HEK293T (cell line): ENCODE results near the gene DVL1.

Experiments used
- CTCF ChIA-PET: fragments of 350-600 bp; formaldehyde crosslinking; extraction: SDS; loops from one replicate; lab custom pipeline; 2021; ENCODE audit warnings: antibody characterized with exemption, inconsistent platforms; lab: Yijun Ruan, JAX
- POLR2A ChIA-PET: fragments of 350-600 bp; formaldehyde crosslinking; extraction: SDS; loops from one replicate; lab custom pipeline; 2020; ENCODE audit warnings: antibody characterized with exemption, inconsistent platforms; lab: Yijun Ruan, JAX
- DNase-seq: peaks from one replicate; pipeline ENCODE4 v3.0.0; 2012; ENCODE audit warnings: mixed read lengths; ENCODE audit errors: extremely low spot score
- ARNT ChIP-seq: fragments of 450-650 bp; IDR thresholded peaks from 2 replicates; pipeline ENCODE4 v1.6.1; 2017; ENCODE audit warnings: mild to moderate bottlenecking
- BHLHE40 ChIP-seq: fragments of 450-650 bp; IDR thresholded peaks from 2 replicates; pipeline ENCODE4 v1.6.1; 2016; ENCODE audit warnings: mild to moderate bottlenecking, moderate library complexity, borderline replicate concordance
- CTBP1 ChIP-seq: fragments of 450-650 bp; IDR thresholded peaks from 2 replicates; pipeline ENCODE4 v1.6.1; 2016; ENCODE audit warnings: borderline replicate concordance
- ELF4 ChIP-seq: fragments of 450-650 bp; IDR thresholded peaks from 2 replicates; pipeline ENCODE4 v1.6.1; 2017; ENCODE audit warnings: antibody characterized with exemption
- FOXA1 ChIP-seq: fragments of 450-650 bp; IDR thresholded peaks from 2 replicates; pipeline ENCODE4 v1.6.1; 2016; ENCODE audit warnings: mild to moderate bottlenecking
- FOXK2 ChIP-seq: fragments of 450-650 bp; IDR thresholded peaks from 2 replicates; pipeline ENCODE4 v1.6.1; 2016; ENCODE audit warnings: mild to moderate bottlenecking
- FOXM1 ChIP-seq: fragments of 450-650 bp; IDR thresholded peaks from 2 replicates; pipeline ENCODE4 v1.6.1; 2017; ENCODE audit warnings: mild to moderate bottlenecking, borderline replicate concordance
- HDGF ChIP-seq: fragments of 450-650 bp; IDR thresholded peaks from 2 replicates; pipeline ENCODE4 v1.6.1; 2017; ENCODE audit warnings: antibody characterized with exemption, borderline replicate concordance
- L3MBTL2 ChIP-seq: fragments of 450-650 bp; conservative IDR thresholded peaks from 2 replicates; pipeline ENCODE4 v1.6.1; 2016; ENCODE audit warnings: mild to moderate bottlenecking
- LEF1 ChIP-seq: fragments of 450-650 bp; IDR thresholded peaks from 2 replicates; pipeline ENCODE4 v1.6.1; 2017; ENCODE audit warnings: mild to moderate bottlenecking, borderline replicate concordance
- NFRKB ChIP-seq: fragments of 450-650 bp; IDR thresholded peaks from 2 replicates; pipeline ENCODE4 v1.6.1; 2016; ENCODE audit warnings: mild to moderate bottlenecking, moderate library complexity
- SP1 ChIP-seq: fragments of 450-650 bp; IDR thresholded peaks from 2 replicates; pipeline ENCODE4 v1.6.1; 2017
- SUZ12 ChIP-seq: fragments of 450-650 bp; IDR thresholded peaks from 2 replicates; pipeline ENCODE4 v1.6.1; 2016; ENCODE audit warnings: mild to moderate bottlenecking
- TARDBP ChIP-seq: fragments of 450-650 bp; IDR thresholded peaks from 2 replicates; pipeline ENCODE4 v1.6.1; 2016
- ZNF384 ChIP-seq: fragments of 450-650 bp; IDR thresholded peaks from 2 replicates; pipeline ENCODE4 v1.6.1; 2016
- TF ChIP-seq, protein P1 (sequence below): fragments of 450-650 bp; IDR thresholded peaks from 2 replicates; pipeline ENCODE4 v1.6.1; 2016

The DVL1 gene

GRCh38 chr1:1307923-1308755, 41.1 kb downstream of the DVL1 start, which contains the start of the genes ACAP3 and PUSL1:
TSS of gene ACAP3 (minus strand) at chr1:1307930. CDS start at chr1:1307815, 115 bp downstream.
TSS of gene PUSL1 (plus strand) at chr1:1308597. CDS start at chr1:1308644, 47 bp downstream.
- ChIA-PET CTCF (no interaction called here), POLR2A (no interaction called here)
- 0 out of 2 replicates have a peak, but pooled peaks have one; percentile 32 for TF ChIP-seq ARNT
- TF ChIP-seq HDGF: no peak
- 0 out of 2 replicates have a peak, but pooled peaks have one; percentile 33 for TF ChIP-seq CTBP1
- TF ChIP-seq TARDBP: no peak
- TF ChIP-seq L3MBTL2: peak; percentile 67
- peak; percentile 18; the same call in 1 of the 2 replicates for TF ChIP-seq FOXM1
- TF ChIP-seq LEF1: 0 out of 2 replicates have a peak, but pooled peaks have one; percentile 42
- TF ChIP-seq ELF4: peak; percentile 29; the same call in 1 of the 2 replicates
- peak; percentile 96 for DNase-seq

- CTCF ChIA-PET: no interaction called here
- no peak for DNase-seq
- POLR2A ChIA-PET: interaction anchor here (0.9 kb wide), 1 partner anchor 18 kb away, joined by 3 read pairs; no protein-coding TSS in a partner anchor
- TF ChIP-seq FOXK2 (no peak), BHLHE40 (no peak), TARDBP (no peak), LEF1 (no peak), ZNF384 (no peak), CTBP1 (no peak)
- TF ChIP-seq, protein P1, sequence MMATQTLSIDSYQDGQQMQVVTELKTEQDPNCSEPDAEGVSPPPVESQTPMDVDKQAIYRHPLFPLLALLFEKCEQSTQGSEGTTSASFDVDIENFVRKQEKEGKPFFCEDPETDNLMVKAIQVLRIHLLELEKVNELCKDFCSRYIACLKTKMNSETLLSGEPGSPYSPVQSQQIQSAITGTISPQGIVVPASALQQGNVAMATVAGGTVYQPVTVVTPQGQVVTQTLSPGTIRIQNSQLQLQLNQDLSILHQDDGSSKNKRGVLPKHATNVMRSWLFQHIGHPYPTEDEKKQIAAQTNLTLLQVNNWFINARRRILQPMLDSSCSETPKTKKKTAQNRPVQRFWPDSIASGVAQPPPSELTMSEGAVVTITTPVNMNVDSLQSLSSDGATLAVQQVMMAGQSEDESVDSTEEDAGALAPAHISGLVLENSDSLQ: no peak
These were observed 41.8 kb downstream of the DVL1 start for GRCh38 chr1:1307261-1307922.

DNA sequence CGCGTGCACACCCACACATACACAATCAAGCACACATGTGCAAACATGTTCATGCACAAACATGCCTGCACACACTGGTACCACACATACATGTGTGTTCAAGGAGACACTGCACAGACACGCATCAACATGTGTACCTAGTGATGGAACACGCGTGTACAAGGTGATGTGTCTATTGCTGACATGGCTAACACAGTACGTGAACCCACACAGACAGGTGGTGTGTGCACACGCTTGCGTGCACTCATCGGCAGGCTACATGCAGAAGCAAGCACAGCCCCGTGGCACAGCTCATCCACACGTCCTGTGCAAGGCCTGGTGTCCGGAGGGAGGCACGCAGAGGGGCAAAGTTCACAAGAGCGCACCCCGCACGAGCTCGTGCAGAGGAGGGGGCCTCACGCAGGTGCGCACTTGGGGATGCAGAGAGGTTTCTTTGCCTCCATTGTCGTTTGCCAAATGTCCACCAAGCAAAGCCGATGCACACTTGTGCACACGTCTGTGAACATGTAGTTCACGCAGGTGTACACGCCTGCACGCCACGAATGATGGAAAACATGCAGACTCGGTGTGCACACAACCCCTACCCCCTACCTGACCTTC, 42.5 kb downstream of the DVL1 start:
- ChIA-PET POLR2A (interaction anchor here (0.9 kb wide), 1 partner anchor 19 kb away, joined by 3 read pairs; no protein-coding TSS in a partner anchor), CTCF (no interaction called here)
- TF ChIP-seq LEF1 (no peak), FOXA1 (no peak), ELF4 (no peak), TARDBP (no peak), SP1 (no peak), FOXK2 (no peak), ZNF384 (no peak), FOXM1 (no peak), SUZ12 (no peak), L3MBTL2 (no peak), ARNT (no peak), BHLHE40 (no peak), NFRKB (no peak), CTBP1 (no peak), HDGF (no peak)
- TF ChIP-seq, protein P1: no peak
- no peak for DNase-seq

GRCh38 chr1:1306070-1306660, 43.1 kb downstream of the DVL1 start:
- POLR2A ChIA-PET: interaction anchor here (1.3 to 2.3 kb wide), 2 partner anchors 9 to 102 kb away, joined by 3 to 8 read pairs; no protein-coding TSS in a partner anchor
- no peak for TF ChIP-seq FOXK2
- TF ChIP-seq SP1: no peak
- TF ChIP-seq BHLHE40: no peak
- TF ChIP-seq FOXA1: no peak
- TF ChIP-seq ARNT: no peak
- TF ChIP-seq LEF1: no peak
- no peak for TF ChIP-seq HDGF
- no peak for TF ChIP-seq NFRKB
- no peak for TF ChIP-seq ELF4
- no peak for TF ChIP-seq CTBP1
- TF ChIP-seq TARDBP: no peak
- TF ChIP-seq SUZ12: no peak
- TF ChIP-seq, protein P1: no peak
- TF ChIP-seq ZNF384: no peak
- TF ChIP-seq L3MBTL2: no peak
- no peak for TF ChIP-seq FOXM1
- CTCF ChIA-PET: no interaction called here
- no peak for DNase-seq
